Fibroblast of lung (primary cell): ENCODE results near the gene ZNF548. TPM values are rescaled to one million over a fixed set of nuclear protein-coding genes. Genes with fewer than 3 reads are reported as not detected.

Experiments used
- DNase-seq, 2 donors: peaks; one replicate each; pipeline versions ENCODE4 v3.0.0 to v3.0.0-alpha.2; 2010; ENCODE audit warnings: low read depth in 2 of 2
- H2AFZ ChIP-seq: 2 replicates; pipeline ENCODE4 v1.5.1; 2012; ENCODE audit warnings: low read length, control low read depth, inconsistent platforms
- H3K27ac ChIP-seq: 2 replicates; pipeline ENCODE4 v1.5.1; 2011; ENCODE audit warnings: low read length, control low read depth; ENCODE audit not compliant: insufficient read depth
- H3K27me3 ChIP-seq: 2 replicates; pipeline ENCODE4 v1.5.1; 2011; ENCODE audit warnings: mild to moderate bottlenecking, low read length; ENCODE audit not compliant: control insufficient read depth, insufficient read depth
- H3K36me3 ChIP-seq: 2 replicates; pipeline ENCODE4 v1.5.1; 2011; ENCODE audit warnings: low read length; ENCODE audit not compliant: control insufficient read depth, insufficient read depth
- H3K4me1 ChIP-seq: 2 replicates; pipeline ENCODE4 v1.5.1; 2011; ENCODE audit warnings: low read length; ENCODE audit not compliant: control insufficient read depth, insufficient read depth; ENCODE audit errors: extremely low read depth
- H3K4me2 ChIP-seq: 2 replicates; pipeline ENCODE4 v1.5.1; 2011; ENCODE audit warnings: low read length, control low read depth; ENCODE audit not compliant: insufficient read depth; ENCODE audit errors: extremely low read depth
- H3K4me3 ChIP-seq, 4 experiments: fragments of 200-600 bp in 1 of 4; sonication (generic) in 1 of 4; replicated peaks in 1 of 4; 2 replicates each; pipeline ENCODE4 v1.5.1; 2011 to 2016; ENCODE audit warnings: low read length in 4 of 4, low read depth in 3 of 4, mild to moderate bottlenecking in 3 of 4, control low read depth in 2 of 4, inconsistent platforms in 1 of 4, mixed read lengths in 1 of 4; ENCODE audit not compliant: insufficient read depth in 1 of 4; ENCODE audit errors: control extremely low read depth in 1 of 4
- H3K79me2 ChIP-seq: 2 replicates; pipeline ENCODE4 v1.5.1; 2012; ENCODE audit warnings: mild to moderate bottlenecking, low read length, inconsistent platforms; ENCODE audit not compliant: control insufficient read depth, insufficient read depth
- H3K9ac ChIP-seq: 2 replicates; pipeline ENCODE4 v1.5.1; 2011; ENCODE audit warnings: mild to moderate bottlenecking, low read length, control low read depth; ENCODE audit not compliant: insufficient read depth
- H3K9me3 ChIP-seq: 2 replicates; pipeline ENCODE4 v1.5.1; 2012; ENCODE audit warnings: low read depth, low read length; ENCODE audit not compliant: control insufficient read depth, insufficient read depth
- H4K20me1 ChIP-seq: 2 replicates; pipeline ENCODE4 v1.5.1; 2011; ENCODE audit warnings: low read length; ENCODE audit not compliant: control insufficient read depth, insufficient read depth; ENCODE audit errors: extremely low read depth
- EZH2 ChIP-seq: IDR thresholded peaks from 2 replicates; pipeline ENCODE4 v1.5.1; 2012; ENCODE audit warnings: low read length, control low read depth, mild to moderate bottlenecking; ENCODE audit errors: missing control alignments
- polyA plus RNA-seq, 2 donors: library from polyadenylated mRNA; depleted of rRNA in 1 of 2; stranded (reverse) in 1 of 2; unstranded in 1 of 2; fragments of >200 nt; gene quantifications; 2 replicates each; pipeline ENCODE4 v1.2.1, GENCODE V29; 2011 to 2012; ENCODE audit warnings: missing spikeins in 1 of 2
- total RNA-seq: library from RNA; depleted of rRNA; stranded (reverse); fragments of >200 nt; gene quantifications from 2 replicates; pipeline ENCODE4 v1.2.1, GENCODE V29; 2014
- TF ChIP-seq, protein P1 (sequence below), 2 donors: IDR thresholded peaks in 1 of 2; conservative IDR thresholded peaks in 1 of 2; 1 replicate in 1 of 2; 2 replicates in 1 of 2; pipeline ENCODE4 v1.5.1; 2011 to 2012; ENCODE audit warnings: low read length in 2 of 2, control low read depth in 1 of 2, inconsistent platforms in 1 of 2, low read depth in 1 of 2, mild to moderate bottlenecking in 1 of 2

The ZNF548 gene
- total and polyA plus RNA-seq, 2 donors (not counting 1 experiment from before 2014, with no cell fraction given) = 12.0 to 21.1 TPM

DNA sequence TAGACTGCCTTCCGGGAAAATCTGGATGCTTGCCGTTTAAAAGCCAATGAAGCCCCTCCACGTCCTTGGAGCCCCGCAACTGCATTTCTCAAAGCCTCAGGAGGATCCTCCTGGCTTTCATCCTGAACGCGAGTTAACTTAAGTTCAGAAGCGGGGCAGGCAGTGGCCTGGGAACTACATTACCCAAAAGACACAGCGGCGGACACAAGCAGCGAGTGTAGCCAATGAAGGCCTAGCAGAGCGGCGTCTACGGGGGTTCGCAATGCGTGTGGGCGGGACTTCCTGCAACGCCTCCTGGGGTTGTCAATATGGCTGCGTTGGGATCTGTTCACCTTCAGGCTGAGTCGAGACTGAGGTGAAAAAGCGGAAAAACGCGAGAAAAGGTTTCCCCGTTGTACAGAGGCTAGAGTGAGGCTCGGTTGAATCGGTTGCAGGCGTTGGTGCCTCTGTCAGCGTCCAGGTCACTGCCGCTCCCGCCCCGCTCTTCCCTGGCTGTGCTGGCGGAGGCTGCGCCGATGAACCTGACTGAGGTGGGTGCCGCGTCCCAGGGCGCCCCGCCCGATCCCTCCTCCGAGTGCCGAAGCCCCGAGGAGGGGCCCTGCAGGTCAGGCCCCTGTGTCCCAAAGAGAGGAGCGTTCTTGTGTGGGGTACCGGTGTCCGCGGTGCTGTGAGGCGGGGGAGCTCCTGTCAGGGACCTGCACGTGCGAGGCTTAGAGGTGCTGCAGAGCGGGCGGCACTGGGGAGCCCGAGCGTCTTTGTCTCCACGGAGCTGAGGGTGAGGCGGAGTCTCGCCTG lies 21.4 kb downstream of the ZNF548 start, which contains the start of gene ZNF17:
ZNF17 (plus strand) TSS at position 285 of the 795 bp plus-strand sequence. CDS start 2,455 bp downstream, outside the sequence.
- peaks cover 6% of the 10 kb centered on the region for H3K4me1 ChIP-seq
- peak within 1 kb of the TSS; percentile 84 to 95 (median 90) for H3K4me3 ChIP-seq
- H4K20me1 ChIP-seq = no peaks in the 10 kb centered on the region
- no peaks in the 10 kb centered on the region for H3K27me3 ChIP-seq
- peak within 1 kb of the TSS; percentile 97 for H2AFZ ChIP-seq
- TF ChIP-seq, protein P1, sequence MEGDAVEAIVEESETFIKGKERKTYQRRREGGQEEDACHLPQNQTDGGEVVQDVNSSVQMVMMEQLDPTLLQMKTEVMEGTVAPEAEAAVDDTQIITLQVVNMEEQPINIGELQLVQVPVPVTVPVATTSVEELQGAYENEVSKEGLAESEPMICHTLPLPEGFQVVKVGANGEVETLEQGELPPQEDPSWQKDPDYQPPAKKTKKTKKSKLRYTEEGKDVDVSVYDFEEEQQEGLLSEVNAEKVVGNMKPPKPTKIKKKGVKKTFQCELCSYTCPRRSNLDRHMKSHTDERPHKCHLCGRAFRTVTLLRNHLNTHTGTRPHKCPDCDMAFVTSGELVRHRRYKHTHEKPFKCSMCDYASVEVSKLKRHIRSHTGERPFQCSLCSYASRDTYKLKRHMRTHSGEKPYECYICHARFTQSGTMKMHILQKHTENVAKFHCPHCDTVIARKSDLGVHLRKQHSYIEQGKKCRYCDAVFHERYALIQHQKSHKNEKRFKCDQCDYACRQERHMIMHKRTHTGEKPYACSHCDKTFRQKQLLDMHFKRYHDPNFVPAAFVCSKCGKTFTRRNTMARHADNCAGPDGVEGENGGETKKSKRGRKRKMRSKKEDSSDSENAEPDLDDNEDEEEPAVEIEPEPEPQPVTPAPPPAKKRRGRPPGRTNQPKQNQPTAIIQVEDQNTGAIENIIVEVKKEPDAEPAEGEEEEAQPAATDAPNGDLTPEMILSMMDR (conservative IDR thresholded peaks at IDR 0.05 in 1 of 2, IDR thresholded peaks at IDR 0.05 in 1 of 2; ENCODE audit: low read depth in 1 of 2, low read length in 2 of 2) = no peak
- TF ChIP-seq EZH2 = no peak
- peak; percentile 93 to 94 for DNase-seq
- peaks cover 4% of the 10 kb centered on the region for H3K36me3 ChIP-seq
- peak within 1 kb of the TSS; percentile 95 for H3K4me2 ChIP-seq
- peak within 1 kb of the TSS; percentile 49 for H3K27ac ChIP-seq
- peaks cover 14% of the 10 kb centered on the region for H3K79me2 ChIP-seq
- no peaks in the 10 kb centered on the region for H3K9me3 ChIP-seq
- peak within 1 kb of the TSS; percentile 80 for H3K9ac ChIP-seq

DNA sequence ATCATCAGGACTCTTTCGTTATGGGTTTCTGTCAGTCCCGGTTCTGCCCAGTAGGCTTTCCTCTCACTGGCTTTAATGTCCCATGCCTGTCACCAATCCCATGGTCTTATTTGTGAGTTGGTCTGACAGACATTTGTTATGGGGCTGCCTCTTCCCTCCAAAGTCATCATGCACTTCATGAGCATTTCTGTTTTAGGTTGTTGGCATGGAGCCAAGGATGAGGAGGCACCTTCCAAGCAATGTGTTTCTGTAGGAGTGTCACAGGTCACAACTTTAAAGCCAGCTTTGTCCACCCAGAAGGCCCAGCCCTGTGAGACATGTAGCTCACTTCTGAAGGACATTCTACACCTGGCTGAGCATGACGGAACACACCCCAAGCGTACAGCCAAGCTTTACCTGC lies 29.8 kb downstream of the ZNF548 start:
- Histone ChIP-seq H3K36me3 (peaks cover 13% of the 10 kb centered on the region), H3K27me3 (no peaks in the 10 kb centered on the region), H3K79me2 (peaks cover 2% of the 10 kb centered on the region), H3K27ac (no peak overlapping the region), H3K4me3 (no peak overlapping the region), H4K20me1 (no peaks in the 10 kb centered on the region), H3K9me3 (peaks cover 4% of the 10 kb centered on the region), H3K9ac (no peak overlapping the region), H2AFZ (no peak overlapping the region), H3K4me1 (no peaks in the 10 kb centered on the region), H3K4me2 (no peak overlapping the region)
- TF ChIP-seq EZH2 = no peak
- TF ChIP-seq, protein P1 (conservative IDR thresholded peaks at IDR 0.05 in 1 of 2, IDR thresholded peaks at IDR 0.05 in 1 of 2; ENCODE audit: low read depth in 1 of 2, low read length in 2 of 2) = no peak
- no peak for DNase-seq

DNA sequence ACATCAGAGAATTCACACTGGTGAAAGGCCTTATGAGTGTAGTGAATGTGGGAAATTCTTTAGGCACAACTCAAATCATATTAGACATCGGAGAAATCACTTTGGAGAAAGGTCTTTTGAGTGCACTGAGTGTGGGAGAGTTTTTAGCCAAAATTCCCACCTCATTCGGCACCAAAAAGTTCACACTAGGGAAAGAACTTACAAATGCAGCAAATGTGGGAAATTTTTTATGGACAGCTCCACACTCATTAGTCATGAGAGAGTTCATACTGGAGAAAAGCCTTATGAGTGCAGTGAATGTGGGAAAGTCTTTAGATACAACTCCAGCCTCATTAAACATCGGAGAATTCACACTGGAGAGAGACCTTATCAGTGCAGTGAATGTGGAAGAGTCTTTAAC lies 31.4 kb downstream of the ZNF548 start:
- H3K27me3 ChIP-seq = no peaks in the 10 kb centered on the region
- H3K9ac ChIP-seq = no peak overlapping the region
- H3K9me3 ChIP-seq = peaks cover 4% of the 10 kb centered on the region
- DNase-seq = no peak
- TF ChIP-seq EZH2 = no peak
- TF ChIP-seq, protein P1 (conservative IDR thresholded peaks at IDR 0.05 in 1 of 2, IDR thresholded peaks at IDR 0.05 in 1 of 2; ENCODE audit: low read depth in 1 of 2, low read length in 2 of 2) = no peak
- H3K27ac ChIP-seq = no peak overlapping the region
- no peak overlapping the region for H2AFZ ChIP-seq
- no peak overlapping the region for H3K4me3 ChIP-seq
- H3K36me3 ChIP-seq = peaks cover 13% of the 10 kb centered on the region
- H3K79me2 ChIP-seq = peaks cover 2% of the 10 kb centered on the region
- no peaks in the 10 kb centered on the region for H4K20me1 ChIP-seq
- no peak overlapping the region for H3K4me2 ChIP-seq
- H3K4me1 ChIP-seq = no peaks in the 10 kb centered on the region
